Raji (cell line): ENCODE measurements around the gene LEAP2.

Experiments used
- POLR2A ChIP-seq: IDR thresholded peaks from 2 replicates; pipeline ENCODE4 v1.6.1; 2011; ENCODE audit warnings: low read depth, low read length, control low read depth; ENCODE audit not compliant: insufficient read depth

Gene LEAP2

GRCh38 chr5:132895719-132896305 is 22.3 kb downstream of the LEAP2 start:
- TF ChIP-seq POLR2A, result no peak

- TF ChIP-seq POLR2A, result no peak
Measured at GRCh38 chr5:132896685-132897084, 23.2 kb downstream of the LEAP2 start.

GRCh38 chr5:132898094-132898493 is 24.6 kb downstream of the LEAP2 start:
- no peak for TF ChIP-seq POLR2A

- TF ChIP-seq POLR2A, result no peak
Measured at GRCh38 chr5:132901036-132901435, 27.6 kb downstream of the LEAP2 start.

- TF ChIP-seq POLR2A, result no peak
Measured at GRCh38 chr5:132901730-132902129, 28.3 kb downstream of the LEAP2 start.

GRCh38 chr5:132905938-132906337 is 32.5 kb downstream of the LEAP2 start:
- no peak for TF ChIP-seq POLR2A

GRCh38 chr5:132907161-132907560 is 33.7 kb downstream of the LEAP2 start:
- TF ChIP-seq POLR2A, result no peak

- no peak for TF ChIP-seq POLR2A
Measured at GRCh38 chr5:132909702-132910101, 36.2 kb downstream of the LEAP2 start.

- no peak for TF ChIP-seq POLR2A
Measured at GRCh38 chr5:132915681-132916080, 42.2 kb downstream of the LEAP2 start.

GRCh38 chr5:132916086-132916485 is 42.6 kb downstream of the LEAP2 start:
- TF ChIP-seq POLR2A, result no peak
